GM19452 (cell line): Measurements from ENCODE around the gene HOXC11.

Experiments used
- ATAC-seq: cut with Tn5 transposase; IDR thresholded peaks from one replicate; pipeline ENCODE4 v1.9.1; 2021; ENCODE audit not compliant: unreplicated experiment

HOXC11 gene

DNA sequence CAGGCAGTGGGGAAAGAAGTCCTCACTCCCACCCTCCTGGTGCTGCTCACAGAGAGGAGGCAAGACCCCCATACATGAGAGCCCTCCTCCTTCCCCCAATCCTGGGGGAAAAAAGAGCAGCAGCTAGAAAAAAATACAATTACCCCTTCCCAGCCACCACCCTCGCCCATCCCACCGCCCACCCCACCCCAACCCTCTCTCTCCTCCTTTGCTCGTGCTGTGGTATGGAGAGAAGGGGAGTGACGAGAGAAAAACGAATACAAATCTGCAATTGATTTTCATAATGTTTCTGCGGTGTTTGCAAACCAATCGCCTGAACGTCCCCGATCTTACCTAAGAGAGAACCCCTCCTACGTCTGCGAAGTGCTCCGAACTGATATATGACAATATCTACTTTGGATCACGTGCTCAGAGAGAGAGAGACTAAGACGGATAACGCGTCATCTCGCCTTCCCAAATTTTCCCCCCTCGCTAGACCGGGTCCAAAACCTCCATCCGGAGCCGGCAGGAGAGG, at the start of gene HOXC11:
Gene HOXC11, plus strand, starts transcription at position 405 of the 514 bp plus-strand sequence. CDS start 116 bp downstream, outside the sequence.
- ATAC-seq = no peak

DNA sequence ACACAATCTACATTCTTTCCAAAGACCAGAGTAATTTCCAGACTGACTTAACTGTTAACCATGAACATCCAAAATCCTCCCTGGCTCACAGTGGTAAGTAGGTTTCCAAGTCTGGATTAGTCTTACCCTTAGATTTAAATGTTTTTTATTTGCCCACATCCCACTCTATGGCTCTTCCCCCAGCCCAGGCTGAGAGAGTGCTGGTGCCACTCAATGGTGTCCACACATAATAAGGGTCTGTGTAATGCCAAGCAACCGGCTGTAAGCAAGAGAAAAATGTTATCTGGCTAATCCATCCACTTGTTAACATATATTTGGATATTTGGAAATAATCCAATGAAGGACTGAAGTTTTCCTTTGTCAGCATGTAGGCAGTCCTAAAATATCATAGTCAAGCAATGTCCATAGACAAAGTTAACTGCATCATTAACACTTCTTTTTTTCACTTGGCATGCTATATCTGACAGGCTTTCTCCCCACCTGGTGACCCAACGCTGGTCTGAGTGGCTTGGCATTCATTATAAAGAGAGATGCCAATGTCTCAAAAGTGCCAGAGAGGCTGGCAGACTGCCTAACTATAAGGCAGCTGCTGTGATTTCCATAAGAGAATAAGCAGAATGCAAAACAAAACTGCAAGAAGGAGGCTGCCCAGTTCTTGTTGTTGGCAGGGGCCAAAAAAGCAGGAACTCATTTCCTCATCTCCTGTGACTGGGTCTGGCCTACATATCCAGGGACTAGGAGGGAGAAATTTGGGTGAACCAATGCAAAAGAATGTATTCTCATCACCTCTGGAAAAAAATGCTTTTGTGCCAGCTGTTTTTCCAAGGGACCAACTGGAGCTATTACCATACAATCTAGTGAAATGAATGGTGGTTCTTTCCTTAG, 48.2 kb upstream of the HOXC11 start:
- no peak for ATAC-seq

DNA sequence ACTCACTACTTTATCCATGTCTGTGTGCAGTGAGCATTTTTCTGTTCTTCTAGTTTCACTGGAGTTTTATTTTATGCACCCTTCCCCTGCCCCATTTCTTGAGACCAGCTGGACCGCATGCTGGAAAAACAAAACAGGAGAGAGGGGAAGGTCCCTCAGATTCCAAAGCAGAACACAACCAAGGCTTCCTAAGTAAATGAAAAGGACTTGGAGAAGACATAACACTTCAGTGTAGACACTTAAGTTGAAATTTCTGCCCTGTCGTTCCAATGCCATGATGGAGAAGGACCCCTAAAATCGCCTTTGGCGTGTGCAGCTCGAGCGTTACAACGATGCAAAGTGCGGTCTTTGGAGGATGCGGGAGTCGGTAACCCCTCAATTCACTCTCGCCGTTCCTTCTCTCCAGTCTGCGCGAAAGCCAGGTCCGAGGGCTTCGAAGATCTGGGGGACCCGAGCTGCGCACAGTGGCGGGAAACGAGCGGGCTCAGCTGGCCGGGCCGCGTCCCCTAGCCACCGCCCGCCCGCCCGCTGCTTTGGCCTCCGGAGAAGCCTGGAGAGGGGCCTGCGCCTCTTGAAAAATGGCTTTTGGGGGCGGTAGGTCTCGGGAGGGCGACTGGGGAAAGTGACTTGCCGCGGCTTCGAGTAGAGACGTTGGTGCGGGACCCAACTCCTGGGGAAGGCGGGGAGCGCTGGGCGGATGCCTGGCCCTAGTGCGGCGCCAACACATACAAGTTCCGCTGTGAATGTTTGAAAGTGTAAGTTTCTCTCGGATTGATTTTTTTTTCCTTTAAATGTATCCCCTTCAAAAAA, 45.5 kb upstream of the HOXC11 start:
- ATAC-seq = no peak

DNA sequence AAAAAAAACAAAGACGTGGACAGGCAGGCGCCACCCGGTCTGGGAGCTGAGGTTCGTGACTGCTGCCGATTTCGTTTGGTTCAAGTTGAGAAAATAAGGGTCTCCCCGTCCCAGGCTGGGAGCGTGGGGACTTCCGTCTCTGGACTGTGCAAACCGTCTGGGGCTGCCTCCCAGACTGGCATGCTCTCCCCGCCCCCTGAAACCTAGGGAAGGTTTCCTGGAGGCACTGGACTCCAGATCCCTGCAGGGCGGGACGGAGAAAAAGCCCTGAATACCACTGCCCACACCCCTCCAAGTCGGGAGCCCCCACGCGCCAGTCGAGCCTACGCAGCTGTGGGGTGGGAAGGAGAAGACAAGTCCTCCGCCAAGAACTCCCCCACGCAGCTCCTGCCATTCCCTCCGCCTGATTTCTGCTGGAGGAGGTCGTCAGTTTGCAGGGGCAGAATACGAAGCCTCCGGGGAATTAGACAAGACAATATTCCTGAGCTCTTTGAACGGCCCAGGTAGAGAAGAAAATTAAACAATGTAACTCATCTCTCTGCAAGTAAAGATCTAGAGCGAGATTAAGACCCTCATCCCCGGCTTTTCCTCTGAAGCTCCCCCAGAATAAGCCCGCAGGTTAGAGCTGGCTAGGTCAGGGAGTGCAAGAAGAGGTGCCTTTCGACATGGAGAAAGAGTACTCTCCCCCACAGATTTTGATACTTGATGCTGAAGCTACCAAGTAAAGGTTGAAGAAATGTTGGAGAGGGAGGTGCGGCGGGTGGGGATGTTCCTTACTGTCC, 44.7 kb upstream of the HOXC11 start:
- ATAC-seq = no peak

DNA sequence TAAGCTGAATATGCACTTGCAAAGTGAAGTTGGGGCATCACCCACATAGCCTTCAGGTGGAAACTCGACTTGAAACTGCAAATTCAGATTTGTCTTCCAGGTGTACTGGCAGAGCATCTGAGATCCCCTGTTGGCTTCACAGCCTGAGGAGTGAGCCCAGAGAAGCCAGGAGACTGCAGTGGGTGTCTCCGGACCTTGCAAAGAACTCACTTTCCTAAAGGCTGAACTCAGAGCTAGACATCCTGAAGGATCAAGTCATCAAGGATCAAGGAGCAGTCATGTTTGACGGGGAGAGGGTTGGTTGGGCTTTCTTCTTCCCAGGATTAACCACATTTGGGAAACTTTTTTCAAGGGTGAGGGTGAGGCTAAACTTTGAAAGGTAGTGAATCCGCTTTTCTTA, 43.4 kb upstream of the HOXC11 start:
- no peak for ATAC-seq

DNA sequence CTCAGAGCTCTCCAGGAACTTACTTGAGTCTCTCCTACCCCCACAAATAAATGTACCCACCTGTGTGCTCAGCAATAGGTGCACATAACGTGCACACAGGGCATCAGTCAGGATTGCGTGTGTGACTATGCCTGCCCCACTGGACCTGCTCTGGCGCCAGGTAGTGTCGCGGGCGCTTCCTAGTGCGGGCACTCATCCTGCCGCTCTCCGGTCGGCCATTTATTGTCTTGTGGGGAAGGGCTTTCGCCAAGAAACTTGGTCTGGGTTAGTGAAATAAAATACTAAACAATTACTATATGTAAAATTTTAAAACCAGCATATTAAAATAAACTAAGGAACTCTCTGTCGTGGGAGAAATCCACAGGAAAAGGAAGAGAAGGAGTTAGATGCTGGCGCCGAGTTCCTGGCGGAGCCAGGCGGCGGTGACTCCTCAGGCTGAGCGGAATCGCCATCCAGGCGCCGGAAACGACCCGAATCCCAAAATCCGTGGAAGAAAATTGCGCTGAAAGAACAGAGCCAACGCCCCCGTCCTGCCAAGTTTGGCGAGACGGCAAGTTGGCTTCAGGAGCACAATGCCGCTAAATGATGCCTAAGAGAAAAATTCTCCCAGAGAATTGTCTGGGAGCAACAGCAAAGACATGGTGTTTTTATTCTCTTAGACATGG, 42.2 kb upstream of the HOXC11 start:
- ATAC-seq = no peak

DNA sequence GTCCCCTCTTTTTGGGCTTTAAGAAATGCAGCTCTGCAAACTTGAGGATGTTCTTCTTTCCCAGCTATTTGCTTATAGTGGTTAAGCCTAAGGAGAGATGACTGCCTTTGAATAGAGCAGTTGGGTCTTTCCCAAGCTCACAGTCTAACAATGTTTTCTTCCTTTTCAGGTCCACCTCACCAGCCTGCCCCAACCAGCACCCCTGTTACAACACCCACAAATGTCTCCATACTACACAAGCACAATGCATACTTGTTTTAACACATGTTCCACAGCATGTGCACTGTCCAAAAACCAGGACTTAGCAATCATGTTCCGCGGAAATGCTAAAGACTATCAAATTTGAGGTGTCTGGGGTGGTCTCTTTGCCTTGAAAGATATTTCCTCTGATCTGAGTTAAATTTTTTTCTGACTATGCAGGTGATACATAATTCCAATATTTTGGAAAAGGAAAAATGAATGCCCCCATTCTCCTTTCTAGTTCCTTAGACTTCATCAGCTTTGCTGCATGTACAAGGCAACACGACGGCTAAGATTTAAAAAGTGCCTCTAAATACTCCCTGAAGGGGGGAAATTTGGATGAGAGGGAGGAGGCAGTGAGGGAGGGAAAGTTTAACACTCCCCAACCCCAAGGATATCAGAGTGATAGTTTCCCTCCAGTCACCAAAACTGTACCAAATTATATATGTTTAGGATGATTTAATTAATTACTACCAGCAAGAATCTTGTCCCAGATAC, 40.9 kb upstream of the HOXC11 start:
- ATAC-seq = no peak

DNA sequence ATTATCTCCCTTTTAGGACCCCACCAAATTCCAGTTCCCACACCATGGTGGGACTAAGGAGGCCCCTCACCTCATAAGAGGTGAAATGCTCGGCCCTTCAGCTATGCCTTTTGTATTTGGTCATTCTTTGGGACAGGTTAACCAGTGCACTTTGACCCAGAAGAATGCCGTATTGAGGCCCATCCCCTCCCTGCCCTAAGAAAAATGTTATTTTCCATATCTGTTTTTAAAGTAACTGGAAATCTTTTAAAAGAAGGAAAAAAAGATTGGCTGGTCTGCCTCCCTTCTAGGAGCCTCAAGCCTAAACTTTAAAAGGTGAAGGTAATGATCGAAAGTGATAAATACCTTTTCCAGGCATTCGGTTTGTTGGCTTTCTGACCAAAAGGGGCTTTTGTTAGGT, 40.0 kb upstream of the HOXC11 start:
- ATAC-seq = no peak

DNA sequence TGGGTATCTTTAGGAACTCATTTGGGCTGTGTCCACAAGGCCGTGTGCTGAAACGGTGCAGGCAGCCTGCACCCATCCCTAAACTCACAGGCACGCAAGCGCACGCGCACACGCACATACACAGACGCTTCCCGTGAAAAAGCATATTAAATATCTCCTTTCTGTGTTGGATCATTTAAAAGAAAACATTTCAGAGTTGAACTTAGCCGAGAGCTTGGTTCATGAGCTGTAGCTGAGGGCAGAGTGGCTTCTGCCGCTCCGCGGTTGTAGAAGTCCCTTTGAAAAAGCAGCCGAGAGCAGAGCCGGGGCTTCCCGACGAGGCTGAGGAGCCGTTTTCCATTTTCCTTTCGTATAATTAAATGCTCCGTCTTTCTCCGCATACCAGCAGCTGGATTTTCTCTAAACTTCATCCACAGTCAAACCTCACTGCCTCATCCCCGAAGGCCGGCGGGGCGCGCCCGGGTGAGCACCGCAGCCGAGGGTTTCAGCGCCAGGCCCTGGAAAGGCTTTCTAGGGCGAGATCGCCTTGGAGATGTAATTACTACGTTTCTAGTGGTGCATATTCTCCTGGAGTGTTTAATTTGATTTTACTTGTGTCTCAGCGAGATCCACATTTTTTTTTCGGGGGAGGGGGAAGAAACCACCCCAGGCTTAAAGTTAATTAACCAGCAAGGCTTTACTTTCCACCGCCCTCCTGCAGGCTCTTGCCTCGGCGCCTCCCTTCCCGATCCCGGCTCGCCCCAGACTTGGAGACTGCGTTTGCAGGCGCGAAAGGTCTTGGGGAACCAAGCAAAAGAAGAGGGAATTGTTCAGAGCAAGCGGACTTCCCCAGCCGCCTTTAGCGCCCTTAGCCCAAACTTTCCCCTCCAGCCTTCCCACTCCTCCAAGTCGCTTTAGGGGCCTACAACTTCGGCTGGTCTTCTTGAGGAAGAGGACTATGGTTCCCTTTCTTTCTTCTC, 37.3 kb upstream of the HOXC11 start:
- no peak for ATAC-seq

DNA sequence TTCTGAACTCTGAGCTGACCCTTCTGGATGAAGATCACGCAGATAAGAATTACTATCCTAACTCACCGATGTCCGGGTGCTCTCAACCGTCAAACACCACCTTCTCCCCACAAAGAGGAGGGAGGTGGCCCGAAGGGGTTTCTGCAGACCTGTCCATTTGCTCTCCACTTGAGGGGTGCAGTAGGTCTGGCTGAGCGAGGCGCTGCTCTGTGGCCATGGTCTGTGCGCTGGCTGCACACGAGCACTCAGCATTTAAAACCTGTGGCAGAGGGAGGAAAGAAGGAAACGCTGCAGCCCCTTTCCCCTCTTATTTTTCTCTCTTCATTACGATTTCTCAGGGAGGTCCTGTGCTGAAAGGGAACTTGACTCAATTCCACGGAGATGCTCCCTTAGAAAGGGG, 35.8 kb upstream of the HOXC11 start:
- ATAC-seq = no peak

DNA sequence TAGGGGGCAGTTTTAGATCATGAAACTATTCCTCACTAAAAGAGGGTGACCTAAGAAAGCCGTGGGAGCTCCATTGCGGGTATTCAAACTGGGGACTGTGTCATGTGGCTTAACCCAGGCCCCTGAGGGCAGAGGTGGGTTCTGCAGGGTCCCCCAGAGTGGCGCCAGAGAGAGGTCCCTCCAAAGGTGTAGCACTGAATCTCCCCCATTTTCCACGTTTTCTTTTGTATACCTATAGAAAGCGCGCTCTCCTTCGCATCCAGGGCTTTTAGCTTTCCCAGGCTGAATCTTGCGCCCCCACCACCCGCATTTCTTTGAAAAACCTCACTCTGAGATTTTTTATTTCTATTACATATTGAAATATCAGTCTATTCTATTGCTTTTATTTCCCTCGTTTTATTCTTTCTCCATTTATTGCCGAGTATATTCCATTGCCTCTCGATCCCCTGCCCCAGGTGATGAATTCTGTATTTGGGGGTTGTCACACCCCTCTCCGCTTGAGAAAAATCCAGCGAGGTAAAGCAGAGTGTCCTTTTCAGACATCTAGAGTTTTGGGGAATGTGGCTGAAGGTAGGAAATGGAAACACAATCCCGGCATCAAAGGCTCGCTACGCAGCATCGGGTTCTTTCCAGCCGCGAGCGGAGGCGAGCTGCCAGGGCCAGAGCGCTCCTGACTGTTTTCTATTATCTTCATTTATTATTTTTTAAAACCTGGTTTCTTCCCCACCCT, 35.2 kb upstream of the HOXC11 start:
- no peak for ATAC-seq

DNA sequence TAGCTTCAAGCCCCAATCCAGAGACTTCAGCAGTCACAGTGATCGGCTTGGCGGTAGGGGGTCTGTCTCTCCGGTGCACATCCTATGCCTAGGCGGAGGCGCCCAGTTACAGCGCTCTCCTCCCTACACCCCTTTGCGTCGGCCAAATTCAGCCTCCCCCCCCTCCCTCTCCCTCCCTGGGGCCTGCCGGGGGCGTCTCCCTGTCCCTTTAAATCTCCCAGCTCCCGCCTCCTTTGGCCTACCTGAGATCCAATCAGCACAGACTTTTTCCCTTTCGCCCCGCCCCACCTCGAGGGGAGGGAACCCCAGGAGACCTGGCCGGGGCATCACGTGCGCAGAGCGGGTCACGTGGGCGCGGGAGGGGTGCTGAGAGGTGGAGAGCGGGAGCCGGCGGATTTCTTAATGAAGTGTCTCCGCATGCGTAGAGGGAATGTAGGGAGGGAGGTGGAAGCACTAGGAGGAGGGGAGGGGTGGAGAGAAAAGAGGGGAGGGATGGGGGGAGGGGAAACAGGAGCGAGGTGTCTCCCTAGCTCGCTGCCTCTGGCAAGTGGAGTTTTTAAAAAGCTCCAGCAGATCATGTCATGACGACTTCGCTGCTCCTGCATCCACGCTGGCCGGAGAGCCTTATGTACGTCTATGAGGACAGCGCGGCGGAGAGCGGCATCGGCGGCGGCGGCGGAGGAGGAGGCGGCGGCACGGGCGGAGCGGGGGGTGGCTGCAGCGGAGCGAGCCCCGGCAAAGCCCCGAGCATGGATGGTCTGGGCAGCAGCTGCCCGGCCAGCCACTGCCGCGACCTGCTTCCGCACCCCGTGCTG, 34.4 kb upstream of the HOXC11 start, which contains the start of gene HOXC13:
Gene HOXC13, plus strand, starts transcription at position 506 of the 815 bp plus-strand sequence. Its CDS starts 76 bp downstream, at position 582.
- no peak for ATAC-seq

DNA sequence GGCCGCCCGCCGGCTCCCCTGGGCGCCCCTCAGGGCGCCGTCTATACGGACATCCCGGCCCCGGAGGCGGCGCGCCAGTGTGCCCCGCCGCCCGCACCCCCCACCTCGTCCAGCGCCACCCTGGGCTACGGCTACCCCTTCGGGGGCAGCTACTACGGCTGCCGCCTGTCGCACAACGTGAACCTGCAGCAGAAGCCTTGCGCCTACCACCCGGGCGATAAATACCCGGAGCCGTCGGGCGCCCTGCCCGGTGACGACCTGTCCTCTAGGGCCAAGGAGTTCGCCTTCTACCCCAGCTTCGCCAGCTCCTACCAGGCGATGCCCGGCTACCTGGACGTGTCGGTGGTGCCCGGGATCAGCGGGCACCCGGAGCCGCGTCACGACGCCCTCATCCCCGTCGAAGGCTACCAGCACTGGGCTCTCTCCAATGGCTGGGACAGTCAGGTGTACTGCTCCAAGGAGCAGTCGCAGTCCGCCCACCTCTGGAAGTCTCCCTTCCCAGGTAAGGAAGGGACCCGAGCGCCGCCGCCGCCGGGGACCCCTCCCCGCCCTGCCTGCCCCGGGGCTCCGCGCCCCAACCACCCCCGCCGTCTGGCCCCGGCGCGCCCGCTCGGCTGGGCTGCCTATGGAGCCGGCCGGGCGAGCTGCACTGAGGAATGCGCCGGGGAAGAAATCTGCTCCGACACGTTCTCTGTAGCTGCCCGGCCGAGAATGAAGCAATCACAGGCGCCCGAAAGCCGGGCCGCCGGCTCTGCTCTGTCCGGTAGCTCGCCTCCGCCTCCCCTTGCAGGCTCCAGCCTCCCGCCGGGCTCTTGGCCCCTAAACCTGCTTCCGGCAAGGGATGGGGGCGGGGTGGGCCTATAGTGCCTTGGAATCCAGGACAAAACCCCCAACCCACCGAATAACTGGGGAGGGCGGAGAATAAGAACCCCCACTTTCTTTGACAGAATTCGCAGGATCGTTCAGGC, 33.5 kb upstream of the HOXC11 start:
- no peak for ATAC-seq

DNA sequence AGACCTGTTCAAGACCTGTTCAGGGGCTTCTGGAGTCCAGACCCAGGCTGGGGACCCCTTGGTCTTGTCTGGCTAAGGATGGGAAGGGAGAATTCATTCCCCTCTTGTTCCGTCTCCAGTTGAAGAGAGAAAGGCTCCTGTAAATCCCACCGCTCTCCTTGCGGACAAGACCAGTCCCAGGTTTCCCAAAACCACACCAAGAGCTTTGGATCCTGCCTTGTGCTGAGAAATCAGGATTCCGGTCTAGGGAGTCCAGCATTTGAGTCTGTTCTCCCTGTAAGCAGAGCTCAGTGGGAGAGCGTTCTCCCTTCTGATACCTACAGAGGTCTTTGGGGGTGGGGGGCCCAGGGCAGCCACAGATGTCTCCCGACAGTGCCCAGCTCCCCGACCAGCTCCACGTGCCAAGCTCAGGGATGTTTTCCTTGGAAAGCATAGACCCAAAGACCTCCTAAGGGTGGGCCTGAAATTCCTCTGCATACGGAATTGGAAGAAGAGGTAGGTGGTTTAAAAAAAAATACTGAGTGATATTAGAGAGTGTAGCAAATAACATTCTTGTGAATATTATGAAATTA, 32.4 kb upstream of the HOXC11 start:
- ATAC-seq = no peak

DNA sequence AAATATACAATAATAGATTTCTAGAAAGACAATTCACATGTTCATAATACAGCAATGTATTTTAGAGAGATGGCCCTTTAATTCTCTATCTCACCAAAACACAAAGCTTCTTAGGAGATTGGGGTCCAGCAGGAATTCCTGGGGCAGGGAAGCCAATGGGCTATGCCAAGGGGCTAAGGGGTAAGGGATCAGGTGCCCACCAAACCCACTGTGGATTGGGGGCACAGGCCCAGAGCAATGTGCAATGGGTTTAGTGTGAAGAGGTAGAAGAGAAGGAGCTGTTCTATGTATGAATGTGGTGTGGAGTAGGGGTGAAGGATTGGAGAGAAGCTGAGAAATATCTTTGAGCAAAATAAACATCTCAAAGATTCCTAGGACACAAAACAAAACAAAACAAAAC, 31.7 kb upstream of the HOXC11 start:
- no peak for ATAC-seq

DNA sequence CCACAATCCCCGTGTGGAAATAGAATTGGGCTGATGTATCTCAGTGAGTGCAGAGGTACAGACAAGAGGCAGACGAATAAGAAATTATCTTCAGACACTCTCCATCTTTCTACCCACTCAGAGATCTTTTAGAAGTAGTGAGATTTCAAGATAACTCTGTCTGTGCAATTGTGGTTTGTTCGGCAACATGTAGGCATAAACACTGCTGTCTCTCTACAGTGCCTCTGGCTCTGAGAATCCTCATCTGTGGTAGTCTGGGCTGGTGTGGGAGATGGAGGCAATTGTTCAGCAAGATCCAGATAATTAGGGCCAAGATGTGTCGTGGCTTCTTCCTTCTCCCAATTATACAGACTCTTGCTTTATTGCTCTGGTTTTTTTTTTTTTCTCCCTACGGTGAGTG, 31.2 kb upstream of the HOXC11 start:
- no peak for ATAC-seq
